ENCODE results near the gene ALDH2. TPM values are rescaled to one million over a fixed set of nuclear protein-coding genes. Genes with fewer than 3 reads are reported as not detected.

The ALDH2 gene
- total RNA-seq, 1 donor from 2014 or later: 41.6 TPM

DNA sequence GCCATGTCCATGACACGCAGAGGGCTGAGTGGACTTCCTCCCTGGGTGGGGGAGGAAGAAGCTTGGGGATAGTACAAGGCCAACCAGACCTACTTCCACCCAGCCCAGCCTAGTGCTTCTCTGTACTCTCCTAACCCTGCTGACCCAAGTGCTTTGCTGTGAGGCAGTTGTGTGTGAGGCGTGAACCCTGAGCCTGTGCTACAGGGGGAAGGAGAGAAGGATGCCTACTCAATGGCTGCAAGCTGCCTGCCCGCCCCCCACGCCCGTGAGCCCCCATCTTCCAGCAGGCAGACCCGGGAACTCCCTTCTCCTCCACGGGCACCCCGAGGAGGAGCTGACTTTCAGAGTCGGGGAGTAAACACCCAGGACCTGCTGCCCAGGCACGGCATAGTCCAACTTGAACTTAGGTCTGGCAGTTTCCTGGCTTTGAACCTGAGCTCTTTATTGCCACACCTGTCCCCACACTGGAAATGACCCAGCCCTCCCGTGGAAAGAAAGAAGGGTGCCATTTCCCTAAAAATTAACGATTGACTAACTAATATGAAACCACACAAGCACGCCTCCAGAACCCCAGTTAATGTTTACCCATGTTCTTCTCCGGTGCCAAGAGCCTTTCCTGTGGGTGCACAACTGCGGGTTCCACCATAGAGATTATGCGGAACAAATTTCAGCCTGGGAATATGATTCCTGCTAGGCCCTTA lies 10.8 kb downstream of the ALDH2 start:
- peaks cover 17% of the 10 kb centered on the region for H3K36me3 Mint-ChIP-seq
- H3K27ac Mint-ChIP-seq: no peak overlapping the region

DNA sequence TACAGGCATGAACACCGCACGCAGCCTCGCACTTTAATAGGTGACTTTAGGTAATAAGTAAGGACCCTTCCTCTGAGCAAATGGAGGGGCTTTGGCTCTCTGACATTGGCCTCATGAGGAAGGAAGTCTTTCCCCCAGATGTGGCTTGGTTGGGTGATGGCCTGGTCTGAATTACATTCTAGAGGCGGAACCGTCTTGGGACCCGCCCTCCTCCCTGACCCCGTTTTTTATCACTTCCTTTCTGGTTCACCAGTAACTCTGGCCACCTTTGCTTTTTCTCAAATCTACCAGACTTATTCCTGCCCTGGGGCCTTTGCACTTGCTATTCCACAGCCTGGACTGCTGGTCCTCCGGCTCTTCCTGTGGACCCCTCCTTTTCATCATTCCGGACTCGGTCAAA lies 13.4 kb downstream of the ALDH2 start:
- no peak overlapping the region for H3K4me3 Mint-ChIP-seq
- H3K27me3 Mint-ChIP-seq (ENCODE audit: low read depth): no peaks in the 10 kb centered on the region
- no peaks in the 10 kb centered on the region for H3K9me3 Mint-ChIP-seq
- H3K36me3 Mint-ChIP-seq: peaks cover 25% of the 10 kb centered on the region
- no peak for TF ChIP-seq CTCF (IDR thresholded peaks at IDR 0.05; ENCODE audit: unreplicated experiment)
- peaks cover 12% of the 10 kb centered on the region for H3K4me1 Mint-ChIP-seq
- no peak overlapping the region for H3K27ac Mint-ChIP-seq
- no peak for DNase-seq (ENCODE audit: low spot score in 2 of 2, unreplicated experiment in 2 of 2)

More for the DNA sequence above, 10.8 kb downstream of the ALDH2 start:
- no peak for TF ChIP-seq CTCF (IDR thresholded peaks at IDR 0.05; ENCODE audit: unreplicated experiment)
- peaks cover 30% of the 10 kb centered on the region for H3K4me1 Mint-ChIP-seq
- no peaks in the 10 kb centered on the region for H3K27me3 Mint-ChIP-seq (ENCODE audit: low read depth)
- no peak for DNase-seq (ENCODE audit: low spot score in 2 of 2, unreplicated experiment in 2 of 2)
- no peak overlapping the region for H3K4me3 Mint-ChIP-seq
- H3K9me3 Mint-ChIP-seq: no peaks in the 10 kb centered on the region

DNA sequence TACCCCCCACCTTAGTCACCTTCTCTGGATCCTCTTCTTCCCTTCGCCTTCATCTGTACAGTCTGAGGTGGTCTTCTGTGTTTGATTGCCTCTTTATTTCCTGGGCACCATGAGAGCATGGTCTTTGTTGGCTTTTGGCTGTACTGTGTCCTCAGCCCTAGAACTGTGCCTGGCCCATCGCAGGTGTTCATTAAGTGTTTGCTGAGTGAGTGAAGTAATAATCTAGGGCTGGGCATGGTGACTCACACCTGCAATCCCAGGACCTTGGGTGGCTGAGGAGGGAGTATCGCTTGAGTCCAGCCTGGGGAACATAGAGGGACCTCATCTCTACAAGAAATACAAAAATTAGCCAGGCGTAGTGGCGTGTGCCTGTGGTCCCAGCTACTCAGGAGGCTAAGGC lies 13.9 kb downstream of the ALDH2 start:
- no peak for TF ChIP-seq CTCF (IDR thresholded peaks at IDR 0.05; ENCODE audit: unreplicated experiment)
- Mint-ChIP-seq H3K27me3 (ENCODE audit: low read depth) (no peaks in the 10 kb centered on the region), H3K27ac (no peak overlapping the region), H3K4me3 (no peak overlapping the region), H3K36me3 (peaks cover 27% of the 10 kb centered on the region), H3K4me1 (peaks cover 8% of the 10 kb centered on the region), H3K9me3 (no peaks in the 10 kb centered on the region)
- DNase-seq (ENCODE audit: low spot score in 2 of 2, unreplicated experiment in 2 of 2): no peak

GRCh38 chr12:111781085-111781658 lies 14.4 kb downstream of the ALDH2 start:
- peaks cover 2% of the 10 kb centered on the region for H3K4me1 Mint-ChIP-seq
- no peaks in the 10 kb centered on the region for H3K9me3 Mint-ChIP-seq
- H3K27ac Mint-ChIP-seq: no peak overlapping the region
- no peak for DNase-seq (ENCODE audit: low spot score in 2 of 2, unreplicated experiment in 2 of 2)
- no peaks in the 10 kb centered on the region for H3K27me3 Mint-ChIP-seq (ENCODE audit: low read depth)
- TF ChIP-seq CTCF (IDR thresholded peaks at IDR 0.05; ENCODE audit: unreplicated experiment): no peak
- H3K4me3 Mint-ChIP-seq: no peak overlapping the region
- peaks cover 31% of the 10 kb centered on the region for H3K36me3 Mint-ChIP-seq

- H3K4me1 Mint-ChIP-seq: no peaks in the 10 kb centered on the region
- TF ChIP-seq CTCF (IDR thresholded peaks at IDR 0.05; ENCODE audit: unreplicated experiment): no peak
- no peak overlapping the region for H3K27ac Mint-ChIP-seq
- H3K9me3 Mint-ChIP-seq: no peaks in the 10 kb centered on the region
- no peaks in the 10 kb centered on the region for H3K27me3 Mint-ChIP-seq (ENCODE audit: low read depth)
- H3K4me3 Mint-ChIP-seq: no peak overlapping the region
- no peak for DNase-seq (ENCODE audit: low spot score in 2 of 2, unreplicated experiment in 2 of 2)
- H3K36me3 Mint-ChIP-seq: peaks cover 35% of the 10 kb centered on the region
These were observed 16.3 kb downstream of the ALDH2 start for GRCh38 chr12:111783046-111783445.
